Measurements from ENCODE around the gene TENM3.

The TENM3 gene

DNA sequence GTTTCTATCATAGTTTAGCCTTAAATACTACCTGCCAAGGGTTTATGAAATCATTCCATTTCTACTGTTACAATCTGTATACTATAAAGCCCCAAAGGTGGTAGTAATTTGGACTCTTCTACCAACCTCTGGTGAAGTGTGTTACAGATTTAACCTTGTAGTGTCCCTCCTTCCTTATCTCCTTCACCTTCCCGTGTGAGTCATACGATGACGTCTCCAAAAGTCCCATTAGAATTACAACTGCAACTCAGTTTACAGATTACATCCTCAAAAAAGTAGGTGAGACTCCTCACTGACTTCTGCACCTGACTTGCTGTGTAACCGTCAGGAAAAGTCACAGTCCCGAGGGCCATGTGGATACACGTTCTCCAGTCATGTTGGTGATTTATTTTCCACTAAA, 455.0 kb downstream of the TENM3 start:
- no peaks in the 10 kb centered on the region for H3K27me3 ChIP-seq (ENCODE audit: low read depth, low read length)
- H3K36me3 ChIP-seq (ENCODE audit: control insufficient read depth in 1 of 2, insufficient read depth in 2 of 2, low read length in 2 of 2) = no peaks in the 10 kb centered on the region
- H3K27ac ChIP-seq (ENCODE audit: low read length) = no peak overlapping the region
- no peak overlapping the region for H3K4me3 ChIP-seq (ENCODE audit: low read depth in 1 of 2, low read length in 2 of 2)
- no peaks in the 10 kb centered on the region for H3K9me3 ChIP-seq (ENCODE audit: control insufficient read depth in 1 of 2, low read length in 2 of 2)
- no peaks in the 10 kb centered on the region for H3K4me1 ChIP-seq (ENCODE audit: control insufficient read depth in 1 of 2, insufficient read depth in 2 of 2, low read length in 2 of 2)

DNA sequence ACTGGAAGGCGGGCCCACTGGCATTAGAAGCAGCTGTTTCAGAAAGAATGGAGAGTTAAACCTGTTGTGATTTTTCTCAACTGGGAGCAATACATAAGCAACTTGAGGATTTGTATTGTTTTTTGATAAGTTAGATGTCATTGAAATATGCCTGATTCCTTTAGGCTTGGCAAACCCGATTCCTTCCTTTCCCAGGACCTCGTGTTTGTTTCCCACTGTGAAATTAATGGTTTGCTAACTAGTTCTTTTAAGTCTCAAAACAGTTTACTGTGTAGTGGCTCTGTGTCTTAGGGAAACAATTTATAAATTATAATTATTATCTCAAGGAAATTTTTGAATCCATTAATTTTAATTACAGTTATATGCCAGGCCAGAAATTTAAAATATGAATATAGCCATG, 456.0 kb downstream of the TENM3 start:
- Histone ChIP-seq H3K27ac (ENCODE audit: low read length) (no peak overlapping the region), H3K36me3 (ENCODE audit: control insufficient read depth in 1 of 2, insufficient read depth in 2 of 2, low read length in 2 of 2) (no peaks in the 10 kb centered on the region), H3K4me3 (ENCODE audit: low read depth in 1 of 2, low read length in 2 of 2) (no peak overlapping the region), H3K27me3 (ENCODE audit: low read depth, low read length) (no peaks in the 10 kb centered on the region), H3K4me1 (ENCODE audit: control insufficient read depth in 1 of 2, insufficient read depth in 2 of 2, low read length in 2 of 2) (no peaks in the 10 kb centered on the region), H3K9me3 (ENCODE audit: control insufficient read depth in 1 of 2, low read length in 2 of 2) (no peaks in the 10 kb centered on the region)

- H3K27me3 ChIP-seq (ENCODE audit: low read depth, low read length) = no peaks in the 10 kb centered on the region
- no peak overlapping the region for H3K27ac ChIP-seq (ENCODE audit: low read length)
- no peaks in the 10 kb centered on the region for H3K4me1 ChIP-seq (ENCODE audit: control insufficient read depth in 1 of 2, insufficient read depth in 2 of 2, low read length in 2 of 2)
- no peak overlapping the region for H3K4me3 ChIP-seq (ENCODE audit: low read depth in 1 of 2, low read length in 2 of 2)
- H3K36me3 ChIP-seq (ENCODE audit: control insufficient read depth in 1 of 2, insufficient read depth in 2 of 2, low read length in 2 of 2) = no peaks in the 10 kb centered on the region
- no peaks in the 10 kb centered on the region for H3K9me3 ChIP-seq (ENCODE audit: control insufficient read depth in 1 of 2, low read length in 2 of 2)
Measured at GRCh38 chr4:182699795-182700194, 456.6 kb downstream of the TENM3 start.

- H3K27me3 ChIP-seq (ENCODE audit: low read depth, low read length) = no peaks in the 10 kb centered on the region
- no peak overlapping the region for H3K27ac ChIP-seq (ENCODE audit: low read length)
- no peaks in the 10 kb centered on the region for H3K4me1 ChIP-seq (ENCODE audit: control insufficient read depth in 1 of 2, insufficient read depth in 2 of 2, low read length in 2 of 2)
Measured at GRCh38 chr4:182700362-182701160, 457.4 kb downstream of the TENM3 start.

GRCh38 chr4:182704077-182704476, 460.9 kb downstream of the TENM3 start:
- no peaks in the 10 kb centered on the region for H3K4me1 ChIP-seq (ENCODE audit: control insufficient read depth in 1 of 2, insufficient read depth in 2 of 2, low read length in 2 of 2)

More at GRCh38 chr4:182700362-182701160, 457.4 kb downstream of the TENM3 start:
- no peaks in the 10 kb centered on the region for H3K36me3 ChIP-seq (ENCODE audit: control insufficient read depth in 1 of 2, insufficient read depth in 2 of 2, low read length in 2 of 2)
- H3K4me3 ChIP-seq (ENCODE audit: low read depth in 1 of 2, low read length in 2 of 2) = no peak overlapping the region
- H3K9me3 ChIP-seq (ENCODE audit: control insufficient read depth in 1 of 2, low read length in 2 of 2) = no peaks in the 10 kb centered on the region

DNA sequence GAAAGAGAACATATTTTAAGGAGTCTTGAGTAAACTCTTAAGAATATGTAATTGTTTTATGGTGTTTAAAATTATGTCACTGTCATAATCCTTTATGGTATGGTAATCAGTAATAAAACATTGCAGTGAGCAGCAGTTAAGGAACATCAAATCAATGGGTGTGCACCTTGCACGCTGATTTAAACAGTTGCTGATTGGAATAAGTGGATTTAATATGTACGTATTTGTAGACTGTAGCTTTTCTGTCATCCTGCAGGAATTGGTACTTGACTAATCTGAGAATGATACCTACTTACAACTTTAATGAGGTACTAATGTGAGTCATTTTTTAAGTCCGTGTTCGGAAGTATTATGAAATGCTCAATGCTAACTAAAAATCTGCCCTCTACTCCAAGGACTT, 461.7 kb downstream of the TENM3 start:
- H3K27ac ChIP-seq (ENCODE audit: low read length) = no peak overlapping the region
- H3K4me1 ChIP-seq (ENCODE audit: control insufficient read depth in 1 of 2, insufficient read depth in 2 of 2, low read length in 2 of 2) = no peaks in the 10 kb centered on the region
- H3K4me3 ChIP-seq (ENCODE audit: low read depth in 1 of 2, low read length in 2 of 2) = no peak overlapping the region
- no peaks in the 10 kb centered on the region for H3K27me3 ChIP-seq (ENCODE audit: low read depth, low read length)
- no peaks in the 10 kb centered on the region for H3K36me3 ChIP-seq (ENCODE audit: control insufficient read depth in 1 of 2, insufficient read depth in 2 of 2, low read length in 2 of 2)
- no peaks in the 10 kb centered on the region for H3K9me3 ChIP-seq (ENCODE audit: control insufficient read depth in 1 of 2, low read length in 2 of 2)

More at GRCh38 chr4:182704077-182704476, 460.9 kb downstream of the TENM3 start:
- no peak overlapping the region for H3K27ac ChIP-seq (ENCODE audit: low read length)
- no peaks in the 10 kb centered on the region for H3K27me3 ChIP-seq (ENCODE audit: low read depth, low read length)
- H3K9me3 ChIP-seq (ENCODE audit: control insufficient read depth in 1 of 2, low read length in 2 of 2) = no peaks in the 10 kb centered on the region
- H3K36me3 ChIP-seq (ENCODE audit: control insufficient read depth in 1 of 2, insufficient read depth in 2 of 2, low read length in 2 of 2) = no peaks in the 10 kb centered on the region
- H3K4me3 ChIP-seq (ENCODE audit: low read depth in 1 of 2, low read length in 2 of 2) = no peak overlapping the region

GRCh38 chr4:182705389-182705788, 462.2 kb downstream of the TENM3 start:
- Histone ChIP-seq H3K4me3 (ENCODE audit: low read depth in 1 of 2, low read length in 2 of 2) (no peak overlapping the region), H3K9me3 (ENCODE audit: control insufficient read depth in 1 of 2, low read length in 2 of 2) (no peaks in the 10 kb centered on the region), H3K4me1 (ENCODE audit: control insufficient read depth in 1 of 2, insufficient read depth in 2 of 2, low read length in 2 of 2) (no peaks in the 10 kb centered on the region), H3K27me3 (ENCODE audit: low read depth, low read length) (no peaks in the 10 kb centered on the region), H3K36me3 (ENCODE audit: control insufficient read depth in 1 of 2, insufficient read depth in 2 of 2, low read length in 2 of 2) (no peaks in the 10 kb centered on the region), H3K27ac (ENCODE audit: low read length) (no peak overlapping the region)

GRCh38 chr4:182711211-182711610, 468.0 kb downstream of the TENM3 start:
- Histone ChIP-seq H3K4me1 (ENCODE audit: control insufficient read depth in 1 of 2, insufficient read depth in 2 of 2, low read length in 2 of 2) (no peaks in the 10 kb centered on the region), H3K9me3 (ENCODE audit: control insufficient read depth in 1 of 2, low read length in 2 of 2) (no peaks in the 10 kb centered on the region), H3K27me3 (ENCODE audit: low read depth, low read length) (no peaks in the 10 kb centered on the region), H3K36me3 (ENCODE audit: control insufficient read depth in 1 of 2, insufficient read depth in 2 of 2, low read length in 2 of 2) (peaks cover 0 to 4% of the 10 kb centered on the region in 2 donors), H3K27ac (ENCODE audit: low read length) (no peak overlapping the region), H3K4me3 (ENCODE audit: low read depth in 1 of 2, low read length in 2 of 2) (no peak overlapping the region)

- Histone ChIP-seq H3K27ac (ENCODE audit: low read length) (no peak overlapping the region), H3K4me1 (ENCODE audit: control insufficient read depth in 1 of 2, insufficient read depth in 2 of 2, low read length in 2 of 2) (no peaks in the 10 kb centered on the region), H3K36me3 (ENCODE audit: control insufficient read depth in 1 of 2, insufficient read depth in 2 of 2, low read length in 2 of 2) (peaks cover 0 to 4% of the 10 kb centered on the region in 2 donors)
Measured at GRCh38 chr4:182715548-182715947, 472.3 kb downstream of the TENM3 start.

DNA sequence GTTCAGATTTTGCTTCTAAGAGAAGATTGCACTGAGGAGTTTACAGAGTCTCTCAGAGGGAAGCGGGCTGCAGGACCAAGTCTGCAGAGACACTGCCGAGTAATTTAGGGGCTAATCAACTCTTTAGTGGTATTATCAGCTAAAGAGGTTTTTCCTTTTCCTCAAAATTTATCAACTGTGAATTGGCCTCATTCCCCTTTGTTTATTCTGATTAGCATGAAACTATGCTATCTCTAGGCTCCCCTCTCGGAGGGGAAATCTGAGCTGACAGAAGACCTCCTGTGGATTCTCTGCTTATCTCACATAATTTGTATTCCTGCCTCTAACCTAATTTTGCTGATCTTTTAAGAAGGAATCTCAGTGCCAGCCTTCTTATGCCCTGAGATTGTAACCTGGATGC, 473.0 kb downstream of the TENM3 start:
- H3K36me3 ChIP-seq (ENCODE audit: control insufficient read depth in 1 of 2, insufficient read depth in 2 of 2, low read length in 2 of 2) = peaks cover 0 to 4% of the 10 kb centered on the region in 2 donors
- no peaks in the 10 kb centered on the region for H3K27me3 ChIP-seq (ENCODE audit: low read depth, low read length)
- no peaks in the 10 kb centered on the region for H3K4me1 ChIP-seq (ENCODE audit: control insufficient read depth in 1 of 2, insufficient read depth in 2 of 2, low read length in 2 of 2)
- H3K4me3 ChIP-seq (ENCODE audit: low read depth in 1 of 2, low read length in 2 of 2) = no peak overlapping the region
- no peak overlapping the region for H3K27ac ChIP-seq (ENCODE audit: low read length)
- no peaks in the 10 kb centered on the region for H3K9me3 ChIP-seq (ENCODE audit: control insufficient read depth in 1 of 2, low read length in 2 of 2)

More at GRCh38 chr4:182715548-182715947, 472.3 kb downstream of the TENM3 start:
- Histone ChIP-seq H3K9me3 (ENCODE audit: control insufficient read depth in 1 of 2, low read length in 2 of 2) (no peaks in the 10 kb centered on the region), H3K4me3 (ENCODE audit: low read depth in 1 of 2, low read length in 2 of 2) (no peak overlapping the region), H3K27me3 (ENCODE audit: low read depth, low read length) (no peaks in the 10 kb centered on the region)

GRCh38 chr4:182717788-182718583, 474.8 kb downstream of the TENM3 start:
- Histone ChIP-seq H3K27ac (ENCODE audit: low read length) (no peak overlapping the region), H3K4me3 (ENCODE audit: low read depth in 1 of 2, low read length in 2 of 2) (no peak overlapping the region), H3K9me3 (ENCODE audit: control insufficient read depth in 1 of 2, low read length in 2 of 2) (no peaks in the 10 kb centered on the region), H3K36me3 (ENCODE audit: control insufficient read depth in 1 of 2, insufficient read depth in 2 of 2, low read length in 2 of 2) (peaks cover 0 to 4% of the 10 kb centered on the region in 2 donors), H3K27me3 (ENCODE audit: low read depth, low read length) (no peaks in the 10 kb centered on the region), H3K4me1 (ENCODE audit: control insufficient read depth in 1 of 2, insufficient read depth in 2 of 2, low read length in 2 of 2) (no peaks in the 10 kb centered on the region)

Measured in muscle layer of duodenum (tissue), 2 donors.